ENCODE results near the gene RUVBL1. TPM values are rescaled to one million over a fixed set of nuclear protein-coding genes. Genes with fewer than 3 reads are reported as not detected.
A peak's percentile ranks its signal among the peaks of the same experiment; 100 is the strongest.

RUVBL1 gene
- polyA plus RNA-seq, 1 donor (not counting 4 experiments of a cell fraction or from before 2014, with no cell fraction given): 94.8 TPM

GRCh38 chr3:128153156-128154041, 29.8 kb upstream of the RUVBL1 start, which contains the start of gene EEFSEC:
Gene EEFSEC (plus strand): TSS chr3:128153481. CDS start chr3:128153508, 27 bp downstream.
- Histone ChIP-seq H3K4me3 (ENCODE audit: control insufficient read depth in 2 of 3, extremely low read depth in 1 of 3, insufficient read depth in 2 of 3, low read depth in 1 of 3, low read length in 3 of 3) (peak within 1 kb of the TSS; percentile 70 to 98 (median 88)), H4K20me1 (ENCODE audit: control insufficient read depth, extremely low read depth, insufficient read depth, low read length) (no peaks in the 10 kb centered on the region), H3K27me3 (ENCODE audit: control insufficient read depth, extremely low read depth, insufficient read depth, low read length) (no peaks in the 10 kb centered on the region), H3K27ac (ENCODE audit: control insufficient read depth, insufficient read depth, low read length) (peak within 1 kb of the TSS; percentile 76), H3K79me2 (ENCODE audit: control insufficient read depth, insufficient read depth, low read length) (peaks cover 7% of the 10 kb centered on the region), H3K9me1 (ENCODE audit: control insufficient read depth, extremely low read depth, insufficient read depth, low read length) (no peaks in the 10 kb centered on the region), H2AFZ (ENCODE audit: control insufficient read depth, low read length) (peak within 1 kb of the TSS; percentile 99), H3K36me3 (ENCODE audit: control insufficient read depth in 2 of 2, extremely low read depth in 1 of 2, insufficient read depth in 2 of 2, low read length in 2 of 2) (peaks cover 0 to 5% of the 10 kb centered on the region in 2 experiments), H3K4me2 (ENCODE audit: control insufficient read depth, extremely low read depth, insufficient read depth, low read depth, low read length) (peak within 1 kb of the TSS; percentile 97), H3K9ac (ENCODE audit: control insufficient read depth, extremely low read depth, insufficient read depth, low read length) (peak within 1 kb of the TSS; percentile 89), H3K4me1 (ENCODE audit: control insufficient read depth, extremely low read depth, insufficient read depth, low read length) (peaks cover 5% of the 10 kb centered on the region), H3K9me3 (ENCODE audit: control insufficient read depth, low read depth, low read length) (no peaks in the 10 kb centered on the region)
- FAIRE-seq: no peak
- TF ChIP-seq CTCF (optimal IDR thresholded peaks at IDR 0.05 in 1 of 3, IDR thresholded peaks at IDR 0.05 in 1 of 3, conservative IDR thresholded peaks at IDR 0.05 in 1 of 3; ENCODE audit: extremely low read depth in 1 of 3, insufficient read depth in 2 of 3, low read length in 3 of 3) (no peak), EZH2 (IDR thresholded peaks at IDR 0.05; ENCODE audit: low read length) (no peak)
- DNase-seq (ENCODE audit: low read depth, low spot score): peak; percentile 23
- dilution Hi-C loops (cut with MboI; ENCODE audit: extremely low pct_ligation_motif_present, low sequenced_read_pairs): no loop called here

GRCh38 chr3:128152419-128153155, 29.0 kb upstream of the RUVBL1 start:
- DNase-seq (ENCODE audit: low read depth, low spot score) (peak; percentile 53), FAIRE-seq (no peak)
- peaks cover 0 to 5% of the 10 kb centered on the region in 2 experiments for H3K36me3 ChIP-seq (ENCODE audit: control insufficient read depth in 2 of 2, extremely low read depth in 1 of 2, insufficient read depth in 2 of 2, low read length in 2 of 2)
- peaks cover 7% of the 10 kb centered on the region for H3K79me2 ChIP-seq (ENCODE audit: control insufficient read depth, insufficient read depth, low read length)
- H3K9me1 ChIP-seq (ENCODE audit: control insufficient read depth, extremely low read depth, insufficient read depth, low read length): no peaks in the 10 kb centered on the region
- TF ChIP-seq EZH2 (IDR thresholded peaks at IDR 0.05; ENCODE audit: low read length) (no peak), CTCF (optimal IDR thresholded peaks at IDR 0.05 in 1 of 3, IDR thresholded peaks at IDR 0.05 in 1 of 3, conservative IDR thresholded peaks at IDR 0.05 in 1 of 3; ENCODE audit: extremely low read depth in 1 of 3, insufficient read depth in 2 of 3, low read length in 3 of 3) (no peak)
- peak overlapping the region; percentile 94 for H3K4me2 ChIP-seq (ENCODE audit: control insufficient read depth, extremely low read depth, insufficient read depth, low read depth, low read length)
- H3K27ac ChIP-seq (ENCODE audit: control insufficient read depth, insufficient read depth, low read length): peak overlapping the region; percentile 76
- peak overlapping the region; percentile 89 for H3K9ac ChIP-seq (ENCODE audit: control insufficient read depth, extremely low read depth, insufficient read depth, low read length)
- H2AFZ ChIP-seq (ENCODE audit: control insufficient read depth, low read length): peak overlapping the region; percentile 99
- no peaks in the 10 kb centered on the region for H3K9me3 ChIP-seq (ENCODE audit: control insufficient read depth, low read depth, low read length)
- peaks cover 5% of the 10 kb centered on the region for H3K4me1 ChIP-seq (ENCODE audit: control insufficient read depth, extremely low read depth, insufficient read depth, low read length)
- H3K4me3 ChIP-seq (ENCODE audit: control insufficient read depth in 2 of 3, extremely low read depth in 1 of 3, insufficient read depth in 2 of 3, low read depth in 1 of 3, low read length in 3 of 3): peak overlapping the region; percentile 70 to 98 (median 88)
- H4K20me1 ChIP-seq (ENCODE audit: control insufficient read depth, extremely low read depth, insufficient read depth, low read length): no peaks in the 10 kb centered on the region
- H3K27me3 ChIP-seq (ENCODE audit: control insufficient read depth, extremely low read depth, insufficient read depth, low read length): no peaks in the 10 kb centered on the region
- dilution Hi-C loops (cut with MboI; ENCODE audit: extremely low pct_ligation_motif_present, low sequenced_read_pairs): no loop called here
